ENCODE measurements around the gene CPNE6. TPM values are rescaled to one million over a fixed set of nuclear protein-coding genes. Genes with fewer than 3 reads are reported as not detected.
"Not testable (repeated sequence)": the region's sequence is repeated elsewhere in the genome, so short reads cannot be mapped to it uniquely, and the experiment has no call there.

CPNE6 gene
- total RNA-seq (ENCODE audit: insufficient read depth, low replicate concordance): 2.4 TPM

DNA sequence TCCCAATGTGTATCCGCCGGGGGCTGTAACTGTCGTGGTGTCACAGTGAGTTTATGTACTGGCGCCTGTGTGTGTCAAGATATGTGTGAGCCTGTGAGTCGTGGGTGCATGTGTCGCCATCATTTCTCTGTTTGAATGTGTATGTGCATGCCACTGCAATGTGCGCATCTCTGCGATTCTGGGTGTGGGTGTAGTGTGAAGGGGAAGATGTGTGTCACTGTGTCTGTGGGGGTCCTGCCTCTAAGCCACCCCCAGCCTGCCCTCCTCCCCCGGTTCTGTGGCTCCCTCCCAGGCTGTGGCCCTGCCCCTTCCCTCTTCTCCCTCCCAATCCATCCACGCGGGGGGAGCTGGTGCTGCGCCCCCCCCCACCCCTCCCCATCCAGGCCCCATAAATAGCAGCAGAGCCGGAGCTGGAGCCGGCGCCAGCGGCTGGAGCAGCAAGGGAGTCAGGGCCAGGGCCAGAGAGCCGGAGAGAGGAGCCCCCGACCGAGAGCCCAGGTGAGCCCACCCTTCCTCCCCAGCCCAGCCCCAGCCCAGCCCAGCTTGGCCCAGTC is at the start of gene CPNE6:
CPNE6 (plus strand) TSS at position 419 of the 554 bp plus-strand sequence. CDS start 1,375 bp downstream, outside the sequence.
- DNase-seq (ENCODE audit: low spot score): no peak

DNA sequence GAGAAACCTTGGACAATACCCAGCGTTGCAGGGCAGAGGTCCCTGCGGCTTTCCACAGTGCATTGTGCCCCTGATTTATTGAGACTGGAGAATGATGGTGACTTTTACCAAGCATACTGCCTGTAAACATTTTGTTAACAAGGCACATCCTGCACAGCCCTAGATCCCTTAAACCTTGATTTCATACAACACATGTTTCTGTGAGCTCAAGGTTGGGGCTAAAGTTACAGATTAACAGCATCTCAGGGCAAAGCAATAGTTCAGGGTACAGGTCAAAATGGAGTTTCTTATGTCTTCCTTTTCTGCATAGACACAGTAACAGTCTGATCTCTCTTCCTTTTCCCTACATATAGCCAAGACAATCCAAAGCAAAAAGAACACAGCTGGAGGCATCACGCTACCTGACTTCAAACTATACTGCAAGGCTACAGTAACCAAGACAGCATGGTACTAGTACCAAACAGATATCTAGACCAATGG is 46.4 kb upstream of the CPNE6 start:
- DNase-seq (ENCODE audit: low spot score): not testable (repeated sequence)

DNA sequence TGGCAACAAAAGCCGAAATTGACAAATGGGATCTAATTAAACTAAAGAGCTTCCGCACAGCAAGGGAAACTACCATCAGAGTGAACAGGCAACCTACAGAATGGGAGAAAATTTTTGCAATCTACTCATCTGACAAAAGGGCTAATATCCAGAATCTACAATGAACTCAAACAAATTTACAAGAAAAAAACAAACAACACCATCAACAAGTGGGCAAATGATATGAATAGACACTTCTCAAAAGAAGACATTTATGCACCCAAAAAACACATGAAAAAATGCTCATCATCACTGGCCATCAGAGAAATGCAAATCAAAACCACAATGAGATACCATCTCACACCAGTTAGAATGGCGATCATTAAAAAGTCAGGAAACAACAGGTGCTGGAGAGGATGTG is 41.7 kb upstream of the CPNE6 start:
- not testable (repeated sequence) for DNase-seq (ENCODE audit: low spot score)

DNA sequence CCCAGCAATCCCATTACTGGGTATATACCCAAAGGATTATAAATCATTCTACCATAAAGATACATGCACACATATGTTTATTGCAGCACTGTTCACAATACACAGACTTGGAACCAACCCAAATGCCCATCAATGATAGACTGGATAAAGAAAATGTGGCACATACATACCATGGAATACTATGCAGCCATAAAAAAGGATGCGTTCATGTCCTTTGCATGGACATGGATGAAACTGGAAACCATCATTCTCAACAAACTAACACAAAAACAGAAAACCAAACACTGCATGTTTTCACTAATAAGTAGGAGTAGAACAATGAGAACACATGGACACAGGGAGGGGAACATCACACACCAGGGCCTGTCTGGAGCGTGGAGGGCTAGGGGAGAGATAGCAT is 40.0 kb upstream of the CPNE6 start:
- DNase-seq (ENCODE audit: low spot score): not testable (repeated sequence)

DNA sequence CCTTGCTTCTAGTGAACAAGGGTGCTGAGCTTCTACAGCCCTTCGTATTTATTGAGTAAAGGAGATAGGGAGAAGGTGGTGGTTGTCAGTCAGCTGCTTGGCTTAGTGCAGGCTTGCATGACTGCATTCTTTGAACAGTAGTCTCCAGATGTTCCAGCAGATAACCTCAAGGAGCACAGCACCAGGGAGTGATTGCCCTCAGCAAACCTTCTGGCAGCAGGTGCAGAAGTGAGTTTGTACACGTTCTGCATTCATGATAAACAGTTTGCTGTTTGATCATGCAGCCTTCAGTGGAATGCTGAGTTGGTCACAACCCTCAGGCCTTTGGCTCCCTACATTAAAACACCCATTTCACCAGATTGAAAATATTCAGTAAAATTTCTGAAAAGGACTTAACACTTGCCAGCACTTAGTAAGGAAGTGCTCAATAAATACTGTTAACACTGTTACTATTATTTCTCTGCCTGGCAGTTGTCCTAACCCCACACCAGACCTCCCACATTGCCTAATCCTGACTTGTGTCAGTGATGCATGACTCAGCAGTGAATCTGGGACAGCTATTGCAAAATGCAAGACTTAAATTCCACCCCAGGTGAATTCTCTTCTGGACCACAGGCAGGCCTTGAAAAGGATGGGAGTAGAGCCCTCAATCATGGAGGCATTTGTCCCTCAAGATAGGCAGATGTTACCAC is 38.5 kb upstream of the CPNE6 start:
- no peak for DNase-seq (ENCODE audit: low spot score)

DNA sequence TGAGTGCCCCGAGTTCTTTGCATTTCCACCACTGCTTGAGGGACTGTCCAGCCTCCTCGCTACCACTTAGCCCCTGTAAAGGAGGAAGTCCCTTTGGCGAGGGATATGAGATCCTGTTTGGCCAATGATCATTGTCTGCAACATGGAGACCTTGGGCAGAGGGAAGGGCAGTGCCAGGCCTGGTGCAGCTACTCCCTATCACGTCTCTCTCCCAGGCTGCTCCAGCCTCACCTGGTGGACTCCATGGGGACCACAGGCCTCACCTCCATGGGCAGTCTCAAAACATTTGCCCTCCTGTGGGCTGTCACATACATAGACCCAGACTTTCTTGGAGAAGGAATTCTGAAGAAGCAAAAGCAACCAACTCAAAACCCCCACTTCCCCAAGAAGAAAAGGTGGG is 35.6 kb upstream of the CPNE6 start:
- DNase-seq (ENCODE audit: low spot score): not testable (repeated sequence)

DNA sequence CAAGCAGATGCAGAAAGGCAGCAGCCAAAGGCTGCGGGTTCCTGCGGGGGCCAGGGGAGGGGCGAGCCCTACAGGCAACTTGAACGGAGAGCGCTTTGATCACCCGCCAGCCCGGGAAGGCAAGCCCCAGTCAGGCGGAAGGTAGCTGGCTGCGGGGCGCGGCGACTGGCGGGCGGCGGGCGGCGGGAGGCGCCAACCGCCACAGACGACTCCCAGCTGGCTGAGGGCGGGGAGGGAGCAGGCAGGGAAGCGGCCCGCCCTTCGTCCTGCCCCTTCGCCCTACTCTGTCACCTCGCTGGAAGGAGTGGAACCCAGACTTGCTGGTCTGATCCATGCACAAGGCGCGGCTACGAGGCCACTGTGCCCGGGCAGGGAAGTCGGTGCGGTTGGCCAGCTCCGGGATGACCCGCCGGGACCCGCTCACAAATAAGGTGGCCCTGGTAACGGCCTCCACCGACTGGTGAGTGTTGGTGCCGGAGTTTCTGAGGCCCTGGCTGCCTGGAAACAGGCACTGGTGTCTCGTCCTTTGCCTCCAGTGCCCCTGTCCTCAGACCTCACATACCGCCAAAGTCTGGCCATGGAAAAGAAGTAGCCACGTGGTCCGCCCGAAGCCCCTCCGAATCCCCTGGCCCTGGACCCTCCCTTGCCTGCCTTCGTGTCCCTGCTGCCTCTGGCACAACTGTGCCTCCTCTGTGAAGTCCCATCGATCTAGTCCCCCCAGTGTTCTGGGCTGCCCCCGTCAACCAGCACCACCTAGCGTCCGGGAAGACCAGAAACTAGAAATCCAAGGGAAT is 35.0 kb upstream of the CPNE6 start:
- DNase-seq (ENCODE audit: low spot score): peak; percentile 90

DNA sequence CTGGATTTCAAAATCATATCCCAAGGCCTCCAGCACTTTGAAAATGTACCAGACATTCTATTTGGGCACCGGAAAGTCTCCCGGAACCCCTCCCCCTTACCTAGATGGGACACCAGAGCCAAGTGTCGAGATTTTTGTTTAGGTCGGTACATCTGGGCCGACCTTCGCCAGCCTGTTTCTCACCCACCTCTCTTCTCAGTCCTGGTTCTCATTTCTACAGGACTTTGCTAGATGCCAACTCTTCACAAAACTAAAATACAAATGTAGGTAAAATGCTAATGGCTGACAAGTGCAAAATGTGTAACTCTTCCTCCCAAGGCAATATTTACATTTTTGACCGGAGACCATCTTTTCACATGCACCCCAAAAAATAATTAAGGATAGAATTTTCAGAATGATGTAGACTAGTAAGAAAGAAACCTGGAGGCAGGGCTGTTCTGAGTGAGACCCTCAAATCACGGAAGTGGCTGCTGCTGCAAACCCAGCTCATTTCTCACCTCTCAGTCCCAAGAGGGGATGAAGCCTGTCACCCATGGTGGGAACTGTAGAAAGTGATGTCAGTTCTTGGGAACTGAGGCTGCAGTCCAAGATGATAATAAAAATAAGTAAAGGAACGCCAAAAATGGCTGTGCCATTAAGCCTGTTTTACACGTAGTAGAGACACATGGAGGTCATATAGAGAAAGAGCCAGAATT is 34.3 kb upstream of the CPNE6 start:
- not testable (repeated sequence) for DNase-seq (ENCODE audit: low spot score)

DNA sequence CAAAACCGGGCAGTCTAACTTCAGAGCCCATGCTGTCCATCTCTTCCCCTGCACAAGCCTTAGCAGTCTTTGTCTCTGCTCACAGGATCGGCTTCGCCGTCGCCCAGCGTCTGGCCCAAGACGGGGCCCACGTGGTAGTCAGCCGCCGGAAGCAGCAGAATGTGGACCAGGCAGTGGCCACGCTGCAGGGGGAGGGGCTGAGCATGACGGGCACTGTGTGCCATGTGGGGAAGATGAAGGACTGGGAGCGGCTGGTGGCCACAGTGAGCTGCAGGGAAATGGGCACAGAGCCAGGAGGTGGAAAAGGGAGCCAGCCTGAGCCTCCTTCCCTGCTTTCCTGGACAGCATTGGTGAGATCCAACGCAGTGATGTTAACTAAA is 33.7 kb upstream of the CPNE6 start:
- no peak for DNase-seq (ENCODE audit: low spot score)

DNA sequence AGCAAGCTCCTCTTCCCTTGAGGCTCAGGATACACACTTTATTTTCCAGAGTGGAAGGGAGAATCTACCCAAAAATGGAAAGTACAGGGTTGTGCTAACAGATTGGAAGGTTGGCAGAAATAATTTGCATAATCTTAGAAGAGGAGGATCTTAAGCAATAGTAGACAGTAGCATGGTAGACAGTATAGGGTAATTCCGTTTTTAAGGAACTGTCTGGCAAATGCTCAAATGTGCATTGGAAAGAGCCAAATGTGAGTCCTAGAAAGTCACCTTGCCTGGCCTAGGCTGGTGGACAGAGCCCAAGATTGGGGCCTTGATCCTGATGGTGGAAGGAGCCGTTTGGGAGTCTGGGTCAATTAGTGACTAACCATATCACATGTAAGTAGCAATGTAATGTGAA is 32.7 kb upstream of the CPNE6 start:
- DNase-seq (ENCODE audit: low spot score): no peak

DNA sequence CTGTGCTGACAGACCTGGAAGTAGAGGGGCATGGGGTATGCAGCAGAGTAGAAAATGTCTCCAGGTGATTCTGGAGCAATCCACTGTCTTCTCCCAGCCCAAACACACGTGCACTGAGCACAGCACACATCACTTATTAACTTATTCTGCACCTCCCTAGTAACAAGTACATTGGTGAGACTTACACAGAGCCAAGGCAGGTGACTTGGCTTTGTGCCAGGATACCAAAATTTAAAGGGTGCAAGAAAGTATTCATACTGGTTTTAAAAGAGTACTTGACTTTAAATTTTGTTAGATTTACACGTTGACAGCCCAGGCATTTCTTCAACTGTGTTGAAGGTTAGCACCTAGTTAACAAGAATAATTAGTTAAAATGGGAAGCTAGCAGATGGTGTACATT is 30.7 kb upstream of the CPNE6 start:
- DNase-seq (ENCODE audit: low spot score): no peak

DNA sequence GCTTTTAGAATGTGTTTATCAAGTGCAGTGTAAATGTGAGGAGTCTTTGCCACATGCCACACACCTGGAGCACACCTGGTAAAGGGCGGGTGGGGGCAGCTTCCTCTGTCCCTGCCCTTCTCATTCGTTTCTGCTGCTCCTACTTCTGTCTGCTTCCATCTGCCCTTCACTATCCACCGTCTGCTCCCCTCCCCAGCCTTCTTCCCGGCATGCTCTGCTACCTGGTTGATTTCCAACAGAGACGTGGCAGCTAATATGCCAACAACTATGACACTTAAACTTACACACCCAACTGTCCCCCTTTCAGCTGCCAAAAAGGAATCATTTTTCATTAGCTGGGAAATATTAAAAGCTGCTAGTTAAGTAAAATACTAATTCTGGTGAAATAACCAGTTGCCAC is 28.6 kb upstream of the CPNE6 start:
- DNase-seq (ENCODE audit: low spot score): no peak

DNA sequence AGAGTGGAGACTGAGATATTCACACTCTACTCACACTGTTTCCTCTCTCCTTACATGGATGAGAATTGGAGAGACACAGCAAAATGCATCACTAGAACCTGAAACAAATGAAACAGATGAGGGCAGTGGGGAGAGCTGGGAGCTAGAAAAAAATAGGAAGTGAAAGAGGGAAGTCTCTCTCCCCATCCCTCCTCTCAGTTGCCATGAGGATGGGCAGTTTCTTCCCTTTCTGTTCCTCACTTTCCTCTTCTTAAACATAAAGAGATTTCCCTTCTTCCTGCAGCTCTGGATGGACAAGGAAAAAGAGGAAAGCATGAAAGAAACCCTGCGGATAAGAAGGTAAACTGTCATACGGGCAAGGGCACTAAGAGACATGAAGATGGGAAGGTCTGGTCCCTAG is 22.4 kb upstream of the CPNE6 start:
- not testable (repeated sequence) for DNase-seq (ENCODE audit: low spot score)

DNA sequence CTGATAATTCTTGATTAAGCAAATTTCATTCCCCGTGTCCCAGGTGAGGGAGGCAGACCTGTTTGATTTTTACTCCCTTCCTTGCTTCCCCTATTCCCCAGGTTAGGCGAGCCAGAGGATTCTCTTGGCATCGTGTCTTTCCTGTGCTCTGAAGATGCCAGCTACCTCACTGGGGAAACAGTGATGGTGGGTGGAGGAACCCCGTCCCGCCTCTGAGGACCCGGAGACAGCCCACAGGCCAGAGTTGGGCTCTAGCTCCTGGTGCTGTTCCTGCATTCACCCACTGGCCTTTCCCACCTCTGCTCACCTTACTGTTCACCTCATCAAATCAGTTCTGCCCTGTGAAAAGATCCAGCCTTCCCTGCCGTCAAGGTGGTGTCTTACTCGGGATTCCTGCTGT is 20.6 kb upstream of the CPNE6 start:
- DNase-seq (ENCODE audit: low spot score): not testable (repeated sequence)

DNA sequence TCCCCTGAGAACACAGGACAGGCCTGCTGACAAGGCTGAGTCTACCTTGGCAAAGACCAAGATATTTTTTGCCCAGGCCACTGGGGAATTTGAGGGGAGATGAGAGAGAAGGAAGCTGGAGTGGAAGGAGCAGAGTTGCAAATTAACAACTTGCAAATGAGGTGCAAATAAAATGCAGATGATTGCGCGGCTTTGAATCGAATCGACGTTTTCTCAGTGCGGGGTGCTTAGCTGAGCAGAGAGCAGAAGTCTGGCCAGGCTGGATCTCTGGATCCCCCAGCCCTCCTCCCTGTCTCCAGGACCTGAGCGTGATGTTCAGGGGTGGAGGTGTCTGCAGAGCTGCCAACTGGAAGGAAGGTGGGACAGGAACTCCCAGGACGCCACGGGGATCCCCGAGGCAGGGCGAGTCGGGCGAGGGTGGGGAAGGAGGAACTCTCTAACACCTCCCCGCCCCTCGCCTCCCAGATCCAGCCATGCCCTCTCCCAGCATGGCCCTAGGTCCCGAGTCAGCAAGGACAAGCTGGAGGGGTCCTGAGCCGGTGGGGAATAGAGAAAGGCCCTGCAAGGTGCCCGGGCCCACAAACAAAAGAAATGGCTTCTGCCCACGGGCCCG is 20.1 kb upstream of the CPNE6 start:
- DNase-seq (ENCODE audit: low spot score): peak; percentile 17

DNA sequence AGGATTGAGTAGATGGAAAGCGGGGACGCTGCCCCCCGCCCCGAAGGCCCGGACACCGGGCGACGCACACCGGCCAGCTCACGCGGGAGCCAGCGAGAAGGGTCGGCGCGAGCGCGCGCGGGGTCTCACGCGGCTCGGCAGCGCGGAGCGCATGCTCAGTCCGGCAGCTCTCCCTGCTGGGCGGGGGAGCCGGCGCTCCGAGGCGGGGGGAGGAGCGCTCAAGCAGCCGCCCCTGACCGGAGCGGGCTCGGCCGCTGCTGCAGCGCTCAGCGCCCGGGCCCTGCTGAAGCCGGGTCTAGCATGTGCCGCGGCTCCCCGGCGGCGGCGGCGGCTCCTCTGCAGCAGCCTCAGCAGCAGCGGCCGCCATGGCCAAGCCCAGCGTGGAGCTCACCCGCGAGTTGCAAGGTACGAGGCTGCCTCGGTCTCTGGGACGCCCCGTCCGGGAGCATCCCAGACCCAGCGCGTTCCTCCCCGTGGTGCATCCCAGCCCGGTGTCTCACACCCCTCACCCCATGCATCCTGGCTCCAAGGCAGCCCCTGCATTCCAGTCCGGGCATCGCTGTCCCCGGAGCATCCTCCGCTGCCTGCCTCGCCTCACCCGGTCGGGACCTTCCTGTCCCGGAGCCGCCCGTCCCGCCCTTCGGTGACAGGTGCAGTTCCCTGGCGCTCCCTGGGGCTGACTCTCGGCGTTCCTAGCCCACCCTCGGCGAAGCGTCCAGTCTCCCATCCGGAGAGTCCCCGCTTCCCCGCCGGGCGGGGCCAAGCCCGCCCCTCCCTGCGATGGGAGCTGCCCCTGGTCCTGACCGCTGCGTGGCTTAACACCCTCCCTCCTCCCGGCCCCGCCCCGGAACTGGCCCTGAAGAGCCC is 19.3 kb upstream of the CPNE6 start, which contains the start of gene CARMIL3:
CARMIL3 (plus strand) TSS at position 221 of the 867 bp plus-strand sequence; CDS start at position 366, 145 bp downstream.
- DNase-seq (ENCODE audit: low spot score): peak; percentile 73

DNA sequence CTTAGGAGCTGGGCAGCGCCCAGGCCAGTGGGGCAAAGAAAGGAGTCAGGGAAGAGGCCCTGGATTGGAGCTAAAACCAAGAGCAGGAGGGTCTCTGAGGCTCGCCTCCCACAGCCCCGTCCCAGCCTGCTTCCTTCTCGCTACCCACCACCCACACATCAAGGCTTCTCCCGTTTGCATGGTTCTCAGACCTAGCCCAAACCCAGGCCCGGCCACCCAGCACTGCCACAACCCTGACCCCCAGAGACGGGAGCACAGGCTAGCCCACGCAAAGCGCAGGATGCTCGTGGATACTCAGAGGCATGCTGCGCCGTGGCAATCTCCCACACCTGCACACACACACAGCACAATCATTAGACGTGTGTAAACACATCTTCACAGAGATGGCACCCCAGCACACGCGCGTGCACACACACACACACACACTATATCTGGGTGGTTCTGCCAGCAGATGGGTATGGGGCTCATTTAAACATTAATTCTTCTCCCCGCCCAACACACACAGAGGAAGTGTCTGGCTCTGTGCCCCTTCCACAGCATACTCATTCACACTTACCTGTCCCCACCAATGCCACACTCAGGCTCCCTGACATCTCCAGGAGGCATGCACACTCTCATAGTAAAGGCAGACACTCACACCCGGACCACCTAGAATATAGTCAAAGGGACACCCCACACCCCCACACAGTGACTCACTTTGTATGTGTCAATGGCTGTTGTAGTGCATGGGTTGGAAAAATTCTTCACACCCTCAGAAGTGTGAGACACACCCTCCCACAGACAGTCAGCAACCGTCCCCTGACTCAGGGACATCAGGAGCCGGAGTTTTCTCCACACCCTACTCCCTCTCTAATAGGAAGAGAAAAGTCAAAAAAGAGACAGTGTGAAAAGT is 18.5 kb upstream of the CPNE6 start:
- no peak for DNase-seq (ENCODE audit: low spot score)

DNA sequence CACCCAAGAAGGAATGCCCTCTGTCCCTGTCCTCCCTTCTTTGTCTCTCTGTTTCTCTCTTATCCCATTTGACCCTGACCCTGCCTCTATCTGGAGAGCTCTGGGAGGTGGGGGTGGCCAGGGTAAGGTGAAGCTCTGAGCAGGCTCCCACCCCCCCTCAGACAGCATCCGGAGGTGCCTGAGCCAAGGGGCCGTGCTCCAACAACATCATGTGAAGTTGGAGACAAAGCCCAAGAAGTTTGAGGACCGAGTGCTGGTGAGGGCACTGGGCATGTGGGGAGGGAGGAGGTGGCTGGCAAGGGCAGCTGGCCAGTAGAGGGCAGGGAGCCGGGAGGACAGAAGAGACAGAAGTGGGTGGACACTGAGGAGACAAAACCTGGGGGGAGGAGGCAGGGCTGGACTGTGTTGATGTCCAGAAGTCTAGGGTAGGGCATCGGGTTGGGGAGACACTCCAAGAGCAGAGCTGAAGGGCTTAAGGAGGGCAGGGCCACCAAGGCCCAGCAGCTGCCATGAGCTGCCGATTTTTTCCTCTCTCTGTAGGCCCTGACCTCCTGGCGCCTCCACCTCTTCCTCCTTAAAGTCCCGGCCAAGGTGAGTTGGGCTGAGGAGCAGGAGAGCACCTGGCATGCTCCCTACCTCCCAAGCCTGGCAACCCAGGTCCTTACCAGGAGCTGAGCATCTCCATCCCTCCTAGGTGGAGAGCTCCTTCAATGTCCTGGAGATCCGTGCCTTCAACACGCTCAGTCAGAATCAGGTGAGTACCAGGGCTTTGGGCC is 17.6 kb upstream of the CPNE6 start:
- DNase-seq (ENCODE audit: low spot score): no peak

DNA sequence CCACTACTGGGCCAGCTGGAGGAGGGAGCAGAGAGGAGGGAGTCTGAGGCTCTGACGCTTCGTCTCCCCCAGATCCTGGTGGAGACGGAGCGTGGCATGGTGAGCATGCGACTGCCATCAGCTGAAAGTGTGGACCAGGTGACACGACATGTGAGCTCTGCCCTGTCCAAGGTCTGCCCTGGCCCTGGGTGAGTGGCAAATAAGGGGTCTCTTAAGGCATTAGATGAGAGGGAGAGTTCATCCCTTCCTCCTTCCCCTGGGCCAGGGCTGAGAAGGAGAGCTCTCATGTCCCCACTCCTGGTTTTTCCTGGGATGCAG is 17.1 kb upstream of the CPNE6 start:
- no peak for DNase-seq (ENCODE audit: low spot score)
